HUES48 (cell line): ENCODE measurements around the gene AKAP1.
"Not testable (repeated sequence)": the region's sequence is repeated elsewhere in the genome, so short reads cannot be mapped to it uniquely, and the experiment has no call there.

Source experiments
- H3K27ac ChIP-seq: one replicate; pipeline ENCODE4 v1.7.0; 2013; ENCODE audit warnings: low read depth, low read length, inconsistent platforms
- H3K27me3 ChIP-seq: 2 replicates; pipeline ENCODE4 v1.6.1; 2013; ENCODE audit warnings: mild to moderate bottlenecking, low read length; ENCODE audit not compliant: control insufficient read depth, insufficient read depth
- H3K36me3 ChIP-seq: 2 replicates; pipeline ENCODE4 v1.6.1; 2013; ENCODE audit warnings: low read length; ENCODE audit not compliant: control insufficient read depth, insufficient read depth
- H3K4me1 ChIP-seq: 2 replicates; pipeline ENCODE4 v1.6.1; 2013; ENCODE audit warnings: mild to moderate bottlenecking, low read length; ENCODE audit not compliant: control insufficient read depth, insufficient read depth
- H3K4me3 ChIP-seq: 2 replicates; pipeline ENCODE4 v1.5.1; 2013; ENCODE audit warnings: mild to moderate bottlenecking, low read depth, low read length
- H3K9ac ChIP-seq: 2 replicates; pipeline ENCODE4 v1.6.1; 2013; ENCODE audit warnings: mild to moderate bottlenecking, low read depth, low read length, moderate library complexity
- H3K9me3 ChIP-seq: 2 replicates; pipeline ENCODE4 v1.6.1; 2013; ENCODE audit warnings: low read length; ENCODE audit not compliant: control insufficient read depth, insufficient read depth

AKAP1 gene

DNA sequence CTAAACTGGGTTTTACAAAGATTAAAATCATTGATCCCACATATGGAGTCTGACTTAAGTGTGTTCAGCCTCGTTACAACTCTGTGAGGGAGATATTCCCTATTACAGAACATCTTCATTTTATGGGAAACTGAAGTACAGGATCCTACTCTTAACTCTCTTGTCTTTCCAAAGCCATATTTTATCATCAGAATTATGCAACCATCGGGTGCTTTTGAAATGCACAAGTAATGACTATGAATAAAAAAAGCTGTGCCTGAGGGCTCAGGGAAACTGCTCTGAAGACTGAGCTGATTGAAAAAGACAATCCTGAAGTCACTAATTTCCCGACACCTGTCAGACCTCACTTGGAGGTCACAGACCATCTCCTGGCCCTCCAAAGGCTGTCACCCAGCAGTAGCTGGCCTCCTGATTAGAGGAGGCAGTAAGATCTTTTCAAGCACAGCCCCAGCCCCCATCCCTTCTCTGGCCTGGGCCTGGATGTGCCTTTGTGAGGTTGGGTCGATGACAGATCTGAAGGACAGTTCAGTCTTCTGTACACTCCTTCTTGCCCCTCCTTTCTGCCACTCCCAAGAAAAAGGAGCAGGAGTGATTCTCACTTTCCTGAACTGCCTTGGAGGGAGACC is 5.6 kb downstream of the AKAP1 start:
- Histone ChIP-seq H3K27me3 (0 out of 2 replicates have a peak, but pooled peaks cover 4% of the 10 kb centered on the region), H3K9me3 (no peaks in the 10 kb centered on the region), H3K27ac (peak overlapping the region; percentile 9), H3K9ac (no peak overlapping the region), H3K36me3 (no peaks in the 10 kb centered on the region), H3K4me1 (peaks cover 64% of the 10 kb centered on the region), H3K4me3 (no peak overlapping the region)

DNA sequence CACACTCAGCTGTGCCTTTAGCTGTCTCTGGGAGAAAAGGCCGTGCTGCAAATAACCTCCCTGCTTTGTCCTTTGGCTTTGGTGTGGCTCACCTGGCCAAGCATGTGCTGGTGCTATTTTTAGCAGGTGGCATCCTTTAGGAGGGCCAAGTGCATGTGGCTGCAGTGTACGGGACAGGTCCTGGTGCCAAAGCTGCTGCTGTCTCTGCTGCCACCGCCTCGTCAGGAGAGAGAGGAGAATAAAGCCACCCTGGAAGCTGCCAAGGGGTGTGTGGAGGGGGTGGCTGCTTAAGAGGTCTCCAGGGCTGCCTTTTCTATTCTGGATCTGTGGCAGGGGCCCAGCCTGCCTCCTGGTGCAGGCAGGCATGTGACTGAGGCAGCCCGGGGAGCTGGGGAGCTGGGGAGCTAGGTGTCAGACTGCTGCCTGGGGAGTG is 6.2 kb downstream of the AKAP1 start:
- Histone ChIP-seq H3K27ac (no peak overlapping the region), H3K4me3 (no peak overlapping the region), H3K9me3 (no peaks in the 10 kb centered on the region), H3K27me3 (0 out of 2 replicates have a peak, but pooled peaks cover 4% of the 10 kb centered on the region), H3K9ac (no peak overlapping the region), H3K36me3 (no peaks in the 10 kb centered on the region), H3K4me1 (peaks cover 63% of the 10 kb centered on the region)

DNA sequence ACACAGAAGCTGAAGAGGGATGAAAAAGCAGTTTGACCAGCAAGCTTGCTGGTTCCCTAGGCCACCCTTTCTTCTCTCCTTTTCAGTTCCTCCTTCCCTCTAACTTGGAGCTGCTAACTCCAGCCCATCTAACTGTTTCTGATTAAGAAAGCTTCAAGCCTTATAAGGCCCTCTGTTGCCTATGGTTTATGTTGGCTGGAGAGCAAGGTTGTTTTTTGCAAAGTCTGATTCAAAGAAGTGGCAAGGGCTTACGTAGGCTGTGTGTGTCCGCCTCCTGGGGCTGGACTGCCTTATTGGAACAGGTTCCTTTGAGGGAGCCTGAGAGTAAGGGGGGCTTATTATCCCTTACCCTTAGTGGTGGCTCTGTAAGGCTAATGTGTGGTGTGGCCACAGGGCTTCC is 7.1 kb downstream of the AKAP1 start:
- no peak overlapping the region for H3K27ac ChIP-seq
- no peaks in the 10 kb centered on the region for H3K36me3 ChIP-seq
- no peak overlapping the region for H3K9ac ChIP-seq
- no peak overlapping the region for H3K4me3 ChIP-seq
- peaks cover 53% of the 10 kb centered on the region for H3K4me1 ChIP-seq
- H3K27me3 ChIP-seq = no peaks in the 10 kb centered on the region
- H3K9me3 ChIP-seq = no peaks in the 10 kb centered on the region

DNA sequence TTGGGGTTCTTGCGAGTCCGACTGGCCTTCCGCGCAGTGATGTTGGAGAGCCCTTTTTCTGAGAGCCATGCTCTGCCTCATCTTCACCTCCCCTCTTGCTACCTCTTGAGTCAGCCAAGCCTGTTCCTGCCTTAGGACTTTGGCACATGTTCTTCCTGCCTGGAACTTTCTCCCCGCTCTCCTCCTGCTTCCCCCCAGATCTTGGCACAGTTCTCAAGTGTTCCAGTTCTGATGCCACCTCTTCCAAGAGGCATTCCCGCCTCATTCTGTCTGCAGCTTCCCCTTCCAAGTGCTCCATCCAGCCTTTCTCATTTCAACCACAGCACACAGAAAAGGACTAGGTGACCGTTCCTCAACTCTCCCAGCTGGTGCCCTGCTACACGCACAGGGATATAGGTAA is 7.7 kb downstream of the AKAP1 start:
- peaks cover 49% of the 10 kb centered on the region for H3K4me1 ChIP-seq
- no peak overlapping the region for H3K4me3 ChIP-seq
- no peak overlapping the region for H3K9ac ChIP-seq
- no peaks in the 10 kb centered on the region for H3K27me3 ChIP-seq
- H3K36me3 ChIP-seq = no peaks in the 10 kb centered on the region
- H3K9me3 ChIP-seq = no peaks in the 10 kb centered on the region
- no peak overlapping the region for H3K27ac ChIP-seq

DNA sequence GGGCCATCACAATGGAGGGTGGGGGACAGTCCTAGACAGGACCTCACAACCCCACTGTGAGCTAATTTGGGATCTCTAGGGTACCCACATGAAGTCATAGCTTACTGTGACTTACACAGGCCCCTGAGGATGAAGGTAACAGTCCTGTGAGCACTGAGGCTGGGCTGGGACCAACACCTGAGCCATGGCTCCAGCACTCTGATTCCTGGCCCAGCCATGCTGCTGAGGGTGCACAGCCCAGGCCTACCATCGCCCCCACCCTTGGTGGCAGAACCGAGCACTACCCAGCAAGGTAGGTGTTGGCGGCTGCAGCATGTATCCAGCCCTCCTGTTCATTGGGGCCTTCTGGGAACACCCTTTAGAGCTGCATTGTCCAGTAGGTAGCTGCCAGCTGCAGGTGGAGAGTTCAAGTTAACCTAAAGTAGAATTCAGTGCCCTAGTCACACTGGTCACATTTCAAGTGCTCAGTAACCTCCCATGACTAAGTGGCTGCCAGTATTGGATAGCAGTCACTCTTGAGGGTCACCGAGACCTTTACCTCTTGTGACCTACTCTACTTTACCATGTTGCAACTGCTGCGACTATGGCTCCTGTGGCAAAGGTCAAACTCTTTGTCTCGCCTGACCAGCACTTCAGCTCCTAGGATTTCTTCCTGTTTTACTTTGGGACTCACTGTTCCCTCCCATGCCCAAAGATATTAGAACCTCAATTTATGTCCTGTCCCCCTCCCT is 11.6 kb downstream of the AKAP1 start:
- Histone ChIP-seq H3K4me3 (no peak overlapping the region), H3K27ac (no peak overlapping the region), H3K9ac (no peak overlapping the region), H3K9me3 (no peaks in the 10 kb centered on the region), H3K36me3 (no peaks in the 10 kb centered on the region), H3K4me1 (peaks cover 40% of the 10 kb centered on the region), H3K27me3 (no peaks in the 10 kb centered on the region)

DNA sequence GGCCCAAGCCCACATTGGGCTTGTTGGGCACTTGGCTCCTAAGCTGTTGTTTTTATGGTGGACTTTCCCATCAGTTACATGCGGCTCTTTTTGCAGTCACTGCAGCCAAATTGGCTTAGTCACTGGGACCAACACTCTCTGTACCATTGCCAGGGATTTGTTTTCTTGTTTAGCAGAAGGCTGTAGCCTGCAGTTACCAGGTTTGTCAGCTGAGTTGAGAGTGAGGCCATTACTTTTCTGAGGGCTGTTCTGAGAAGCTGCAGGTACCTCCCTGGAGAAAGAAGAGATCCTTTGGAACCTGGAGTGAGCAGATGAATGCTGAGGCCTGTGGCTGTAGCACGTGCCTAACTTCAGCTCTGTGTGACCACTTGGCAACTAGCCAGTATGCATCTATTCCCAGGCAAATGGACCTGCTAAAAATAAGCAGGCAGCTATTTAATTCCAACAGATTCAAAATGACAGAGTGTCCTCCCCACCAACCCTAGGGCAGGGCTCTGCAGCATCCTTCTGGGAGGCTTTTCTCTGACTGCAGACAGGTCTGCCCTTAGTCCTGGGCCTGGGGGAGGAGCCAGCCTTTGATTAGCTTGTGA is 12.9 kb downstream of the AKAP1 start:
- H3K9me3 ChIP-seq = no peaks in the 10 kb centered on the region
- peaks cover 33% of the 10 kb centered on the region for H3K4me1 ChIP-seq
- H3K36me3 ChIP-seq = no peaks in the 10 kb centered on the region
- H3K27ac ChIP-seq = peak overlapping the region; percentile 28
- H3K27me3 ChIP-seq = no peaks in the 10 kb centered on the region
- no peak overlapping the region for H3K9ac ChIP-seq
- H3K4me3 ChIP-seq = no peak overlapping the region

DNA sequence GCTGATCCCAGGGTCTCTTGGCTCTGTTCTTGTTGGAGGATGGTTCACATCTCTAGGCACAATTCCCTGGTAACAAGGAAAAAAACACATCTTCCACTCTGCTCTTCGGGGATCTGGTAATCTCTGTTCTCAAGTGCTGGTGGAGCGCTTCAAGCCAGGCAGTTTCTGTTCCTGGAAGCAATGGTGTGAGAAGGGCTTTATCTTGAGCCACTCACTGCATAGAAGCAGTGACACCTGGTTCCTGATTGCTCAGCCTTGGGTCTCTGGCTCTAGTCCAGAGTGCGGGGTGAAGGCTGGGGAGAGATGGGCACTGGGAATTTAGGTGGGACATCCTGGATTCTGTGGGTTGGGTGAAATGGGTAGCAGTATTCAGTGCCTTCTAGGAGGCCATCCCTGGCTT is 14.1 kb downstream of the AKAP1 start:
- no peaks in the 10 kb centered on the region for H3K36me3 ChIP-seq
- H3K4me1 ChIP-seq = peaks cover 28% of the 10 kb centered on the region
- no peak overlapping the region for H3K9ac ChIP-seq
- no peaks in the 10 kb centered on the region for H3K27me3 ChIP-seq
- no peaks in the 10 kb centered on the region for H3K9me3 ChIP-seq
- H3K4me3 ChIP-seq = no peak overlapping the region
- H3K27ac ChIP-seq = peak overlapping the region; percentile 68

DNA sequence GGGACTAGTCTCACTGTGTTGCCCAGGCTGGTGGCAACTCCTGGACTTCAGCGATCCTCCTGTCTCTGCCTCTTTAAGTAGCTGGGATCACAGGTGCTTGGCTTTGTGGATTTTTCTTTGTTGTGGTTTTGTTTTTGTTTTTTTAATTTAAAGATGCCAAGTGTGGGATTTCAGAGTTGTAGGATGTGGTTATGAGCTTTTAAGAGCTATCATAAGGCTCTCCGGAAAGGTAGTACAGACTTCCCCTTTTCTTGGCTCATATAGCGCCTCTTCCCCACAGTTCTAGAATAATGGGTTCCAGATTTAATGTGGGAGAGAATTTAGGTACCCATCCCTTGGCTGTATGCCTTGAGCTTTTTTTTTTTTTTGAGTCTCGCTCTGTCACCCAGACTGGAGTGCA is 17.1 kb downstream of the AKAP1 start:
- no peaks in the 10 kb centered on the region for H3K27me3 ChIP-seq
- peaks cover 12% of the 10 kb centered on the region for H3K36me3 ChIP-seq
- H3K4me1 ChIP-seq = peaks cover 31% of the 10 kb centered on the region
- H3K9ac ChIP-seq = no peak overlapping the region
- no peaks in the 10 kb centered on the region for H3K9me3 ChIP-seq
- H3K27ac ChIP-seq = no peak overlapping the region
- H3K4me3 ChIP-seq = no peak overlapping the region

DNA sequence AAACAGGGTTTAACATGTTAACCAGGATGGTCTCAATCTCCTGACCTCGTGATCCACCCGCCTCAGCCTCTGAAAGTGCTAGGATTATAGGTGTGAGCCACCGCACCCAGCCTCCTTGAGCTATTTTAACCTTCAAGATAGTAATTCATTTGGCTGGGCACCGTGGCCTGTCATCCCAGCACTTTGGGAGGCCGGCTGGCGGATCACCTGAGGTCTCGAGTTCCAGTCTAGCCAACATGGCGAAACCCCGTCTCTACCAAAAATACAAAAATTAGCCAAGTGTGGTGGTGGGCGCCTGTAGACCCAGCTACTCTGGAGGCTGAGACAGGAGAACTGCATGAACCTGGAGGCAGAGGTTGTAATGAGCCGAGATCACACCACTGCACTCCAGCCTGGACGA is 17.6 kb downstream of the AKAP1 start:
- not testable (repeated sequence) for H3K27me3 ChIP-seq, H3K27ac ChIP-seq, H3K9me3 ChIP-seq, H3K4me3 ChIP-seq, H3K9ac ChIP-seq
- Histone ChIP-seq H3K4me1 (peaks cover 36% of the 10 kb centered on the region), H3K36me3 (peaks cover 14% of the 10 kb centered on the region)

DNA sequence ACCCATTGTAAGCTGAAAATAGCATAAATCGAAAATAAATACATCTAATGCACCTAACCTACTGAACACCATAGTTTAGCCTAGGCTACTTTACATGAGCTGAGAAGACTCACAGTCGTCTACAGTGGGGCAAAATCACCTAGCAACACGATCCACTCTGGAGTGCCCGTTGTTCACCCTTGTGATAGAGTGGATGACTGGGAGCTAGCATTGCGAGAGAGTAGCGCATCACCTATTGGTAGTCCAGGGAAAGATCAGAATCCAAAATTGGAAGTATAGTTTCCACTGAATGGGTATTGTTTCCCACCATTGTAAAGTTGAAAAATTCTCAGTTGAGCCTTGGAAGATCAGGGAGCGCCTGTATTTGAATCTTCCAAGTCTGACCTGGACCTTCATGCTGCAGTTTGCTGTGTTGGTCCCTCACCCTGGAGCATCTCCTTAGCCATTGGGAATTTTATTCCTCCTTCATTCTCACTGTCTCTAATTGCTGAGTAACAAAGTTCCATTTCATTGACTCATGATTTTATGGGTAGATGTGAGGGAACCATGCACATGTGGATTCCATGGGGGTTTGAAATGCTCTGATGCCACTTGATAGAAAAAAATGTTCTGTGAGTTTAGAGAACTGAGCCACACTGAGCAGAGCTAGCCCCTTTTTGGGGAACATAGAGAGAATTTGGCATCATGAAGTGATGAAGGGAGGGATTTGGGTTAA is 19.6 kb downstream of the AKAP1 start:
- Histone ChIP-seq H3K9ac (no peak overlapping the region), H3K27me3 (no peaks in the 10 kb centered on the region), H3K36me3 (peaks cover 21% of the 10 kb centered on the region), H3K4me1 (peaks cover 45% of the 10 kb centered on the region), H3K9me3 (no peaks in the 10 kb centered on the region), H3K27ac (no peak overlapping the region), H3K4me3 (no peak overlapping the region)

DNA sequence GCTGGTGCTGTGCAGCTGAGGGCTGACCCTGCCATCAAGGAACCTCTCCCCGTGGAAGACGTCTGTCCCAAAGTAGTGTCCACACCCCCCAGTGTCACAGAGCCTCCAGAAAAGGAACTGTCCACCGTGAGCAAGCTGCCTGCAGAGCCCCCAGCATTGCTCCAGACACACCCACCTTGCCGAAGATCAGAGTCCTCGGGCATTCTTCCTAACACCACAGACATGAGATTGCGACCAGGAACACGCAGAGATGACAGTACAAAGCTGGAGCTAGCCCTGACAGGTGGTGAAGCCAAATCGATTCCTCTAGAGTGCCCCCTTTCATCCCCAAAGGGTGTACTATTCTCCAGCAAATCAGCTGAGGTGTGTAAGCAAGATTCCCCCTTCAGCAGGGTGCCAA is 20.5 kb downstream of the AKAP1 start:
- H3K36me3 ChIP-seq = peaks cover 27% of the 10 kb centered on the region
- no peaks in the 10 kb centered on the region for H3K9me3 ChIP-seq
- no peak overlapping the region for H3K9ac ChIP-seq
- H3K27me3 ChIP-seq = no peaks in the 10 kb centered on the region
- no peak overlapping the region for H3K27ac ChIP-seq
- no peak overlapping the region for H3K4me3 ChIP-seq
- H3K4me1 ChIP-seq = peaks cover 43% of the 10 kb centered on the region
